HCT116 (cell line): ENCODE results near the gene BRK1. TPM values are rescaled to one million over a fixed set of nuclear protein-coding genes. Genes with fewer than 3 reads are reported as not detected.
"Not testable (repeated sequence)": the region's sequence is repeated elsewhere in the genome, so short reads cannot be mapped to it uniquely, and the experiment has no call there.

Experiments
- ATAC-seq: fragments of 200-7000 bp; cut with Tn5 transposase; 2 replicates; pipeline ENCODE4 v1.9.1; 2020; ENCODE audit warnings: mild to moderate bottlenecking, moderate library complexity
- BruUV-seq: library from RNA; stranded (reverse); fragments of 400-500 nt; replicated peaks from 2 replicates; lab custom pipeline; 2021; lab: Mats Ljungman, UMichigan
- CTCF ChIA-PET: fragments of 300-600 bp; sonication (Branson Sonifier 250); formaldehyde crosslinking; loops from one replicate; lab custom pipeline; 2021; ENCODE audit warnings: antibody characterized with exemption; lab: Charles Lee
- POLR2A ChIA-PET: fragments of 300-600, 350-600 bp; sonication (Branson Sonifier 250); formaldehyde crosslinking; loops from one replicate; lab custom pipeline; 2021; ENCODE audit warnings: antibody characterized with exemption; lab: Charles Lee
- RAD21 ChIA-PET, 2 experiments: fragments of 300-600 bp; sonication (Branson Sonifier 250); formaldehyde crosslinking; loops; one replicate each; lab custom pipeline; 2023; ENCODE audit warnings: low total read pairs in 2 of 2; ENCODE audit not compliant: uncharacterized antibody in 2 of 2, unreplicated experiment in 2 of 2, low non-redundant PET in 1 of 2; lab: Charles Lee
- DNase-seq: peaks from one replicate; pipeline ENCODE4 v3.0.0-alpha.2; 2010; ENCODE audit warnings: low read depth, low spot score
- H2AFZ ChIP-seq: fragments of 200-600 bp; shearing (Covaris generic), sonication (generic); 2 replicates; pipeline ENCODE4 v1.6.1; 2017; ENCODE audit warnings: low read depth, mixed run types, mixed read lengths, antibody characterized with exemption, low read length; ENCODE audit not compliant: poor library complexity, severe bottlenecking
- H3K27ac ChIP-seq: 2 replicates; pipeline ENCODE4 v1.5.1; 2012; ENCODE audit warnings: low read depth, low read length
- H3K27me3 ChIP-seq: fragments of 200-600 bp; sonication (generic); 2 replicates; pipeline ENCODE4 v1.6.1; 2016; ENCODE audit warnings: mixed run types, low read length, mixed read lengths; ENCODE audit not compliant: insufficient read depth
- H3K36me3 ChIP-seq, 2 experiments: fragments of 200-500 bp in 1 of 2; fragments of 200-600 bp in 1 of 2; sonication (Bioruptor generic) in 1 of 2; sonication (generic) in 1 of 2; 2 replicates each; pipeline versions ENCODE4 v1.5.1 to v1.6.1; 2014 to 2016; ENCODE audit warnings: low read length in 2 of 2, inconsistent platforms in 1 of 2, mixed read lengths in 1 of 2, mixed run types in 1 of 2; ENCODE audit not compliant: insufficient read depth in 2 of 2, control insufficient read depth in 1 of 2
- H3K4me1 ChIP-seq, 2 experiments: fragments of 200-600 bp in 1 of 2; sonication (generic) in 1 of 2; 2 replicates each; pipeline versions ENCODE4 v1.5.1 to v1.6.1; 2012 to 2017; ENCODE audit warnings: low read length in 2 of 2, inconsistent platforms in 1 of 2, mild to moderate bottlenecking in 1 of 2, mixed read lengths in 1 of 2, mixed run types in 1 of 2, moderate library complexity in 1 of 2; ENCODE audit not compliant: insufficient read depth in 2 of 2, control insufficient read depth in 1 of 2
- H3K4me2 ChIP-seq: fragments of 200-600 bp; sonication (generic); 2 replicates; pipeline ENCODE4 v1.6.1; 2017; ENCODE audit warnings: mixed run types, low read length, mixed read lengths
- H3K4me3 ChIP-seq, 2 experiments: fragments of 200-600 bp in 1 of 2; sonication (generic) in 1 of 2; replicated peaks in 1 of 2; 2 replicates each; pipeline ENCODE4 v1.5.1; 2011 to 2016; ENCODE audit warnings: low read length in 2 of 2, control low read depth in 1 of 2, low read depth in 1 of 2, mild to moderate bottlenecking in 1 of 2, mixed read lengths in 1 of 2, mixed run types in 1 of 2
- H3K79me2 ChIP-seq: fragments of 200-600 bp; sonication (generic); 2 replicates; pipeline ENCODE4 v1.6.1; 2017; ENCODE audit warnings: mild to moderate bottlenecking, mixed run types, low read length, moderate library complexity, mixed read lengths; ENCODE audit not compliant: insufficient read depth
- H3K9ac ChIP-seq: fragments of 200-600 bp; sonication (generic); 2 replicates; pipeline ENCODE4 v1.6.1; 2016; ENCODE audit warnings: low read length, mixed read lengths
- H3K9me2 ChIP-seq: fragments of 200-600 bp; sonication (generic), shearing (Covaris generic); 2 replicates; pipeline ENCODE4 v1.6.1; 2017; ENCODE audit warnings: mixed run types, mild to moderate bottlenecking, moderate library complexity; ENCODE audit not compliant: insufficient read depth
- H3K9me3 ChIP-seq, 2 experiments: fragments of 200-500 bp in 1 of 2; fragments of 200-600 bp in 1 of 2; sonication (Bioruptor generic) in 1 of 2; sonication (generic) in 1 of 2; 2 replicates each; pipeline ENCODE4 v1.6.1; 2014 to 2017; ENCODE audit warnings: low read length in 2 of 2, mixed read lengths in 2 of 2, inconsistent platforms in 1 of 2, low read depth in 1 of 2, mild to moderate bottlenecking in 1 of 2, mixed run types in 1 of 2, moderate library complexity in 1 of 2; ENCODE audit not compliant: control insufficient read depth in 1 of 2, insufficient read depth in 1 of 2
- H4K20me1 ChIP-seq: fragments of 200-600 bp; sonication (generic), shearing (Covaris generic); 2 replicates; pipeline ENCODE4 v1.6.1; 2017; ENCODE audit warnings: mixed run types, mild to moderate bottlenecking, moderate library complexity; ENCODE audit not compliant: insufficient read depth
- EGR1 ChIP-seq: IDR thresholded peaks from 2 replicates; pipeline ENCODE4 v1.6.1; 2012; ENCODE audit warnings: low read depth
- FOSL1 ChIP-seq: IDR thresholded peaks from 2 replicates; pipeline ENCODE4 v1.6.1; 2012; ENCODE audit warnings: low read depth
- SIN3A ChIP-seq: IDR thresholded peaks from 2 replicates; pipeline ENCODE4 v1.6.1; 2012; ENCODE audit warnings: low read depth
- TCF7L2 ChIP-seq: IDR thresholded peaks from 2 replicates; pipeline ENCODE4 v1.7.0; 2011; ENCODE audit warnings: borderline replicate concordance, inconsistent platforms; ENCODE audit not compliant: insufficient read depth, insufficient read length; ENCODE audit errors: extremely low read depth
- ZFX ChIP-seq: fragments of 450-650 bp; IDR thresholded peaks from 2 replicates; pipeline ENCODE4 v1.6.1; 2017
- intact Hi-C: fragments of 100-400 bp; cut with micrococcal nuclease; formaldehyde crosslinking; loops from 2 replicates; pipeline ENCODE4 v1.10.0; 2022
- total RNA-seq: library from RNA; stranded (reverse); gene quantifications from one replicate; pipeline ENCODE4 v1.2.1, GENCODE V29; 2021; ENCODE audit not compliant: unreplicated experiment
- TF ChIP-seq, protein P1 (sequence below): IDR thresholded peaks from 2 replicates; pipeline ENCODE4 v1.6.1; 2012; ENCODE audit warnings: low read depth
- TF ChIP-seq, protein P2 (sequence below): IDR thresholded peaks from 2 replicates; pipeline ENCODE4 v1.6.1; 2012

Gene BRK1
- total RNA-seq, 1 experiment from 2014 or later = 93.4 TPM

DNA sequence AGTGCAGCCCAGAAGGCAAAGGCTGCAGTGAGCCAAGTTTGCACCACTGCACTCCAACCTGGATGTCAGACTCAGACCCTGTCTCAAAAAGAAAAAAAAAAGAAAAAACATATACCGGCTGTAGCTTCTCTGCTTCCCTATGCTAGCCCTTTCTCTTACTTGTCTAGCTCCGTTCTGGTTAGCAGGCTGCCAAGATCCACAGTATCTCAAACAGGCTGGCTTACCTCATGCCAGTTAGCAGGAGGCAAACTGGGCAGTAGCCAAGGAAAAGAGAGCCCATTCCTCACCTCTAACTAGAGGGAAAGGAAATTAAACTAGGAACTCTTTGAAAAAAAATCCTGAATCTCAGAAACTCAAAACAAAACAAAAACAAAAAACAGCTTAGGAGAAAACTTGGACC, 24.1 kb upstream of the BRK1 start:
- RAD21 ChIA-PET, BruUV-seq, H3K4me3 ChIP-seq, H3K27ac ChIP-seq, H3K9me3 ChIP-seq, ATAC-seq, intact Hi-C loops, H3K4me2 ChIP-seq, H3K27me3 ChIP-seq, H3K4me1 ChIP-seq, H3K9ac ChIP-seq, POLR2A ChIA-PET, H3K9me2 ChIP-seq, H3K79me2 ChIP-seq, H2AFZ ChIP-seq, DNase-seq, CTCF ChIA-PET, H4K20me1 ChIP-seq: not testable (repeated sequence)
- peaks cover 24 to 59% of the 10 kb centered on the region in 2 experiments for H3K36me3 ChIP-seq

DNA sequence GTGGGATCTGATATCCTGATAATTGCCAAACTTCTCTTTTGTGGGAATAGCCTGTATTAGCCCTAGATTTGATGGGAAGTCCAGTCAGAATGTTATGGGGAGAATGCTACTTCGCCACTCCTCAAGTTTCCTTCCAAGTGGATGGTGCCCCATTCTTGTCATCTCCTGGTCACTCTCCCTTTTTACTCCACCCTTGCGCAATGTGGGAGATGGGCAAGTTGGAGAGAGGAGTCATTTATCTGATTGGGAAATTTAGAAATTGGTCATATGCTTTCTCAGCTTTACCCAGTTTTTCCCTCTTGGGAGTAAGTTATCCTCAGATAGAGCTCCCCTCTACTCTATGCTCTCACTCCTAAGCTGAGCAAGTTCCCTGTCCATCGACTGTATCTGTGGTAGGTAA, 21.8 kb upstream of the BRK1 start:
- Histone ChIP-seq H3K4me2 (no peak overlapping the region), H3K79me2 (no peaks in the 10 kb centered on the region), H3K9me2 (no peaks in the 10 kb centered on the region), H3K9ac (no peak overlapping the region), H3K27me3 (no peaks in the 10 kb centered on the region), H3K4me1 (no peaks in the 10 kb centered on the region), H3K4me3 (no peak overlapping the region), H2AFZ (no peak overlapping the region), H4K20me1 (no peaks in the 10 kb centered on the region), H3K9me3 (no peaks in the 10 kb centered on the region), H3K27ac (no peak overlapping the region), H3K36me3 (peaks cover 18 to 44% of the 10 kb centered on the region in 2 experiments)
- ChIA-PET POLR2A (no interaction called here), RAD21 (no interaction called here), CTCF (no interaction called here)
- DNase-seq (no peak), ATAC-seq (no peak)
- no TSS peak for BruUV-seq
- no peak for TF ChIP-seq TCF7L2
- TF ChIP-seq, protein P1, sequence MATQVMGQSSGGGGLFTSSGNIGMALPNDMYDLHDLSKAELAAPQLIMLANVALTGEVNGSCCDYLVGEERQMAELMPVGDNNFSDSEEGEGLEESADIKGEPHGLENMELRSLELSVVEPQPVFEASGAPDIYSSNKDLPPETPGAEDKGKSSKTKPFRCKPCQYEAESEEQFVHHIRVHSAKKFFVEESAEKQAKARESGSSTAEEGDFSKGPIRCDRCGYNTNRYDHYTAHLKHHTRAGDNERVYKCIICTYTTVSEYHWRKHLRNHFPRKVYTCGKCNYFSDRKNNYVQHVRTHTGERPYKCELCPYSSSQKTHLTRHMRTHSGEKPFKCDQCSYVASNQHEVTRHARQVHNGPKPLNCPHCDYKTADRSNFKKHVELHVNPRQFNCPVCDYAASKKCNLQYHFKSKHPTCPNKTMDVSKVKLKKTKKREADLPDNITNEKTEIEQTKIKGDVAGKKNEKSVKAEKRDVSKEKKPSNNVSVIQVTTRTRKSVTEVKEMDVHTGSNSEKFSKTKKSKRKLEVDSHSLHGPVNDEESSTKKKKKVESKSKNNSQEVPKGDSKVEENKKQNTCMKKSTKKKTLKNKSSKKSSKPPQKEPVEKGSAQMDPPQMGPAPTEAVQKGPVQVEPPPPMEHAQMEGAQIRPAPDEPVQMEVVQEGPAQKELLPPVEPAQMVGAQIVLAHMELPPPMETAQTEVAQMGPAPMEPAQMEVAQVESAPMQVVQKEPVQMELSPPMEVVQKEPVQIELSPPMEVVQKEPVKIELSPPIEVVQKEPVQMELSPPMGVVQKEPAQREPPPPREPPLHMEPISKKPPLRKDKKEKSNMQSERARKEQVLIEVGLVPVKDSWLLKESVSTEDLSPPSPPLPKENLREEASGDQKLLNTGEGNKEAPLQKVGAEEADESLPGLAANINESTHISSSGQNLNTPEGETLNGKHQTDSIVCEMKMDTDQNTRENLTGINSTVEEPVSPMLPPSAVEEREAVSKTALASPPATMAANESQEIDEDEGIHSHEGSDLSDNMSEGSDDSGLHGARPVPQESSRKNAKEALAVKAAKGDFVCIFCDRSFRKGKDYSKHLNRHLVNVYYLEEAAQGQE = no peak
- no peak for TF ChIP-seq EGR1
- no peak for TF ChIP-seq ZFX
- no peak for TF ChIP-seq SIN3A
- TF ChIP-seq FOSL1 = no peak
- TF ChIP-seq, protein P2, sequence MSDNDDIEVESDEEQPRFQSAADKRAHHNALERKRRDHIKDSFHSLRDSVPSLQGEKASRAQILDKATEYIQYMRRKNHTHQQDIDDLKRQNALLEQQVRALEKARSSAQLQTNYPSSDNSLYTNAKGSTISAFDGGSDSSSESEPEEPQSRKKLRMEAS = no peak
- intact Hi-C loops = no loop called here
